ENCODE data around the gene TRAPPC11. TPM values are rescaled to one million over a fixed set of nuclear protein-coding genes. Genes with fewer than 3 reads are reported as not detected.

TRAPPC11 gene
- total RNA-seq, 1 donor from 2014 or later = 26.3 TPM

- H3K36me3 Mint-ChIP-seq (ENCODE audit: low read depth) = no peaks in the 10 kb centered on the region
- peaks cover 5% of the 10 kb centered on the region for H3K4me1 Mint-ChIP-seq
- no peak overlapping the region for H3K4me3 Mint-ChIP-seq
- no peak for DNase-seq
- H3K27me3 Mint-ChIP-seq = peaks cover 3% of the 10 kb centered on the region
- intact Hi-C loops (cut with micrococcal nuclease) = no loop called here
- no peaks in the 10 kb centered on the region for H3K9me3 Mint-ChIP-seq
- no peak overlapping the region for H3K27ac Mint-ChIP-seq
These were observed 27.4 kb upstream of the TRAPPC11 start for GRCh38 chr4:183631577-183632198.

- Mint-ChIP-seq H3K4me1 (peaks cover 8% of the 10 kb centered on the region), H3K36me3 (ENCODE audit: low read depth) (no peaks in the 10 kb centered on the region), H3K27me3 (peaks cover 5% of the 10 kb centered on the region), H3K9me3 (no peaks in the 10 kb centered on the region), H3K4me3 (no peak overlapping the region), H3K27ac (no peak overlapping the region)
- no peak for DNase-seq
- intact Hi-C loops (cut with micrococcal nuclease) = no loop called here
These were observed 26.4 kb upstream of the TRAPPC11 start for GRCh38 chr4:183632689-183633088.

GRCh38 chr4:183633476-183634400 is 25.4 kb upstream of the TRAPPC11 start:
- Mint-ChIP-seq H3K9me3 (no peaks in the 10 kb centered on the region), H3K27ac (no peak overlapping the region), H3K4me1 (peaks cover 10% of the 10 kb centered on the region), H3K36me3 (ENCODE audit: low read depth) (no peaks in the 10 kb centered on the region), H3K4me3 (no peak overlapping the region), H3K27me3 (peaks cover 5% of the 10 kb centered on the region)
- no peak for DNase-seq
- intact Hi-C loops (cut with micrococcal nuclease) = no loop called here

- Mint-ChIP-seq H3K36me3 (ENCODE audit: low read depth) (peaks cover 2% of the 10 kb centered on the region), H3K9me3 (no peaks in the 10 kb centered on the region), H3K4me3 (no peak overlapping the region), H3K27ac (no peak overlapping the region), H3K27me3 (peaks cover 5% of the 10 kb centered on the region), H3K4me1 (peaks cover 10% of the 10 kb centered on the region)
- no peak for DNase-seq
- intact Hi-C loops (cut with micrococcal nuclease) = no loop called here
These were observed 23.8 kb upstream of the TRAPPC11 start for GRCh38 chr4:183635321-183635720.

- Mint-ChIP-seq H3K27ac (no peak overlapping the region), H3K36me3 (ENCODE audit: low read depth) (peaks cover 2% of the 10 kb centered on the region), H3K4me1 (peaks cover 10% of the 10 kb centered on the region), H3K27me3 (peaks cover 5% of the 10 kb centered on the region), H3K9me3 (no peaks in the 10 kb centered on the region), H3K4me3 (no peak overlapping the region)
- intact Hi-C loops (cut with micrococcal nuclease) = no loop called here
- no peak for DNase-seq
These were observed 23.4 kb upstream of the TRAPPC11 start for GRCh38 chr4:183635741-183636140.

- H3K27me3 Mint-ChIP-seq = peaks cover 5% of the 10 kb centered on the region
- peaks cover 6% of the 10 kb centered on the region for H3K36me3 Mint-ChIP-seq (ENCODE audit: low read depth)
- no peak for DNase-seq
- no peaks in the 10 kb centered on the region for H3K9me3 Mint-ChIP-seq
- H3K27ac Mint-ChIP-seq = no peak overlapping the region
- H3K4me1 Mint-ChIP-seq = peaks cover 12% of the 10 kb centered on the region
- intact Hi-C loops (cut with micrococcal nuclease) = no loop called here
- no peak overlapping the region for H3K4me3 Mint-ChIP-seq
These were observed 22.6 kb upstream of the TRAPPC11 start for GRCh38 chr4:183636503-183636902.

- Mint-ChIP-seq H3K9me3 (no peaks in the 10 kb centered on the region), H3K27ac (no peak overlapping the region), H3K4me3 (no peak overlapping the region), H3K36me3 (ENCODE audit: low read depth) (peaks cover 6% of the 10 kb centered on the region), H3K27me3 (peaks cover 5% of the 10 kb centered on the region), H3K4me1 (peaks cover 12% of the 10 kb centered on the region)
- intact Hi-C loops (cut with micrococcal nuclease) = no loop called here
- no peak for DNase-seq
These were observed 22.2 kb upstream of the TRAPPC11 start for GRCh38 chr4:183636923-183637322.

- Mint-ChIP-seq H3K4me1 (peaks cover 12% of the 10 kb centered on the region), H3K27me3 (peaks cover 5% of the 10 kb centered on the region), H3K4me3 (no peak overlapping the region), H3K9me3 (no peaks in the 10 kb centered on the region), H3K36me3 (ENCODE audit: low read depth) (peaks cover 8% of the 10 kb centered on the region), H3K27ac (no peak overlapping the region)
- no peak for DNase-seq
- intact Hi-C loops (cut with micrococcal nuclease) = no loop called here
These were observed 21.6 kb upstream of the TRAPPC11 start for GRCh38 chr4:183637461-183637860.

GRCh38 chr4:183638436-183638835 is 20.7 kb upstream of the TRAPPC11 start:
- Mint-ChIP-seq H3K9me3 (no peaks in the 10 kb centered on the region), H3K4me3 (no peak overlapping the region), H3K27me3 (peaks cover 5% of the 10 kb centered on the region), H3K27ac (no peak overlapping the region), H3K4me1 (peaks cover 10% of the 10 kb centered on the region), H3K36me3 (ENCODE audit: low read depth) (peaks cover 9% of the 10 kb centered on the region)
- intact Hi-C loops (cut with micrococcal nuclease) = no loop called here
- DNase-seq = no peak

- no peak for DNase-seq
- H3K4me3 Mint-ChIP-seq = no peak overlapping the region
- intact Hi-C loops (cut with micrococcal nuclease) = no loop called here
- H3K27me3 Mint-ChIP-seq = peaks cover 5% of the 10 kb centered on the region
- peaks cover 16% of the 10 kb centered on the region for H3K36me3 Mint-ChIP-seq (ENCODE audit: low read depth)
- H3K9me3 Mint-ChIP-seq = no peaks in the 10 kb centered on the region
- no peak overlapping the region for H3K27ac Mint-ChIP-seq
- peaks cover 8% of the 10 kb centered on the region for H3K4me1 Mint-ChIP-seq
These were observed 19.8 kb upstream of the TRAPPC11 start for GRCh38 chr4:183639291-183639690.

- H3K27me3 Mint-ChIP-seq = no peaks in the 10 kb centered on the region
- peaks cover 2% of the 10 kb centered on the region for H3K4me1 Mint-ChIP-seq
- H3K36me3 Mint-ChIP-seq (ENCODE audit: low read depth) = peaks cover 38% of the 10 kb centered on the region
- no peak for DNase-seq
- no peak overlapping the region for H3K4me3 Mint-ChIP-seq
- intact Hi-C loops (cut with micrococcal nuclease) = no loop called here
- H3K27ac Mint-ChIP-seq = no peak overlapping the region
- H3K9me3 Mint-ChIP-seq = no peaks in the 10 kb centered on the region
These were observed 13.8 kb upstream of the TRAPPC11 start for GRCh38 chr4:183645326-183645725.

- H3K27ac Mint-ChIP-seq = no peak overlapping the region
- H3K9me3 Mint-ChIP-seq = no peaks in the 10 kb centered on the region
- H3K36me3 Mint-ChIP-seq (ENCODE audit: low read depth) = peaks cover 22% of the 10 kb centered on the region
- intact Hi-C loops (cut with micrococcal nuclease) = loop anchor here (5.0 kb wide), 1 partner anchor 1075 kb away; the partner anchor contains the start of gene CENPU
- no peak for DNase-seq
- H3K4me3 Mint-ChIP-seq = peak overlapping the region; percentile 82
- no peaks in the 10 kb centered on the region for H3K27me3 Mint-ChIP-seq
- peaks cover 28% of the 10 kb centered on the region for H3K4me1 Mint-ChIP-seq
These were observed 1.5 kb upstream of the TRAPPC11 start for GRCh38 chr4:183657564-183657963.

GRCh38 chr4:183658362-183659028 is 598 bp upstream of the TRAPPC11 start:
- Mint-ChIP-seq H3K36me3 (ENCODE audit: low read depth) (peaks cover 14% of the 10 kb centered on the region), H3K4me1 (peaks cover 28% of the 10 kb centered on the region), H3K27me3 (no peaks in the 10 kb centered on the region), H3K4me3 (peak overlapping the region; percentile 82), H3K9me3 (no peaks in the 10 kb centered on the region), H3K27ac (peak overlapping the region; percentile 96)
- no peak for DNase-seq
- intact Hi-C loops (cut with micrococcal nuclease) = loop anchor here (1.0 to 5.0 kb wide), 4 partner anchors 154 to 1166 kb away; partner anchors contain the start of genes ACSL1, CDKN2AIP and CENPU

GRCh38 chr4:183659872-183660242 is 764 bp downstream of the TRAPPC11 start:
- Mint-ChIP-seq H3K27ac (peak overlapping the region; percentile 87), H3K27me3 (no peaks in the 10 kb centered on the region), H3K4me1 (peaks cover 30% of the 10 kb centered on the region), H3K4me3 (peak overlapping the region; percentile 82), H3K9me3 (no peaks in the 10 kb centered on the region), H3K36me3 (ENCODE audit: low read depth) (peaks cover 12% of the 10 kb centered on the region)
- peak; percentile 62 for DNase-seq
- intact Hi-C loops (cut with micrococcal nuclease) = loop anchor here (1.0 to 5.0 kb wide), 4 partner anchors 156 to 1165 kb away; partner anchors contain the start of genes ACSL1, CDKN2AIP and CENPU

Measured in activated CD4-positive, alpha-beta T cell treated with anti-CD3 and anti-CD28 coated beads, Interleukin-2, amount 10 ng/mL, durations not matched to agents 24 days and 14 days (primary cell).